NT2/D1 (cell line): Measurements from ENCODE around the gene DAPK1.

Experiments
- DNase-seq: peaks from one replicate; pipeline ENCODE4 v3.0.0-alpha.2; 2011; ENCODE audit warnings: low read depth, low spot score
- H3K27me3 ChIP-seq: 2 replicates; pipeline ENCODE4 v1.6.0; 2011; ENCODE audit warnings: mild to moderate bottlenecking; ENCODE audit not compliant: insufficient read length, insufficient read depth
- H3K36me3 ChIP-seq: 2 replicates; pipeline ENCODE4 v1.6.1; 2011; ENCODE audit warnings: mild to moderate bottlenecking, low read length, mixed read lengths; ENCODE audit not compliant: insufficient read depth, insufficient read length
- H3K4me1 ChIP-seq: 2 replicates; pipeline ENCODE4 v1.5.1; 2011; ENCODE audit not compliant: insufficient read depth, insufficient read length
- H3K4me3 ChIP-seq: 2 replicates; pipeline ENCODE4 v1.5.1; 2011; ENCODE audit warnings: low read depth; ENCODE audit not compliant: insufficient read length
- H3K9ac ChIP-seq: 2 replicates; pipeline ENCODE4 v1.6.0; 2011; ENCODE audit warnings: low read depth; ENCODE audit not compliant: insufficient read length
- H3K9me3 ChIP-seq: 2 replicates; pipeline ENCODE4 v1.5.1; 2011; ENCODE audit warnings: mild to moderate bottlenecking, low read length; ENCODE audit not compliant: insufficient read depth
- SUZ12 ChIP-seq: IDR thresholded peaks from 2 replicates; pipeline ENCODE4 v1.6.1; 2011; ENCODE audit not compliant: insufficient read length, insufficient read depth; ENCODE audit errors: extremely low read depth
- YY1 ChIP-seq: IDR thresholded peaks from 2 replicates; pipeline ENCODE4 v1.6.1; 2011; ENCODE audit not compliant: insufficient read length, insufficient read depth
- ZNF274 ChIP-seq: IDR thresholded peaks from 2 replicates; pipeline ENCODE4 v1.6.1; 2011; ENCODE audit warnings: mild to moderate bottlenecking, low read depth, low read length

The DAPK1 gene

GRCh38 chr9:87581513-87581912 lies 83.8 kb downstream of the DAPK1 start:
- Histone ChIP-seq H3K9ac (no peak overlapping the region), H3K4me3 (no peak overlapping the region), H3K9me3 (no peaks in the 10 kb centered on the region), H3K27me3 (no peaks in the 10 kb centered on the region), H3K4me1 (no peaks in the 10 kb centered on the region), H3K36me3 (no peaks in the 10 kb centered on the region)
- TF ChIP-seq YY1 (no peak), SUZ12 (no peak), ZNF274 (no peak)
- DNase-seq: no peak

DNA sequence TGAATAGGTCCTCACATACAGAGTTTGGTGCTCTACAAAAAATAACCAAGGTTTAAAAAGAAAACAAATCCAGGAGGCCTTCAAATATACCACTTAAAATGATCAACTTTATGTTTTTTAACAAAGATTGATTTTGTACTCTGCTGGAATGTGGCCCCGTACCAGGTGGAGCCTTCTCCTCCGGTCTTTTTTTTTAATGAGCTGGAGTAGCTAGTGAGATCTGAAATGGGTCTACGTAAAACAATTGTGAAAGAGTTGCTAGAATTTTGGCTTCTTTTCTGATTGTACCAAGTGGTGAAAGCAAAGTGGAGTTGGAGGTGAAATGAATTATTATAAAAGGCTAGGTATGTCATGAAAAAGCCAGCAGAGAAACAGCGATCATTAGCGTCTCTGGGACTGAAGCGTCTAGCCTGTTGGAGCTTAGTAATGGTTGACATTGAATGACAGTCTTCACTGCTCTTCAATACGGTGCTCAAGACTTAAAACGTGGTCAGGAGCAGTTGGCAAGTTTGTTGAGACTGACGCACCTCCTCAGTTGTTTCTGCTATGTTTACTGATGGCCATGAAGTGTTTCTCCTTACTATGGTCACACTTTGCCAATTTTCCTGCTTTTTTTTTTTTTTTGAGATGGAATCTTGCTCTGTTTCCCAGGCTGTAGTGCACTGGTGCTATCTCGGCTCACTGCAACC lies 84.4 kb downstream of the DAPK1 start:
- no peak overlapping the region for H3K9ac ChIP-seq
- DNase-seq: no peak
- TF ChIP-seq YY1: no peak
- no peak for TF ChIP-seq ZNF274
- TF ChIP-seq SUZ12: no peak
- no peaks in the 10 kb centered on the region for H3K27me3 ChIP-seq
- H3K9me3 ChIP-seq: no peaks in the 10 kb centered on the region
- no peak overlapping the region for H3K4me3 ChIP-seq
- H3K36me3 ChIP-seq: no peaks in the 10 kb centered on the region
- no peaks in the 10 kb centered on the region for H3K4me1 ChIP-seq

GRCh38 chr9:87584326-87584725 lies 86.7 kb downstream of the DAPK1 start:
- Histone ChIP-seq H3K9me3 (no peaks in the 10 kb centered on the region), H3K4me3 (no peak overlapping the region), H3K9ac (no peak overlapping the region), H3K27me3 (no peaks in the 10 kb centered on the region), H3K36me3 (no peaks in the 10 kb centered on the region), H3K4me1 (no peaks in the 10 kb centered on the region)
- DNase-seq: no peak
- TF ChIP-seq ZNF274: no peak
- no peak for TF ChIP-seq SUZ12
- no peak for TF ChIP-seq YY1

DNA sequence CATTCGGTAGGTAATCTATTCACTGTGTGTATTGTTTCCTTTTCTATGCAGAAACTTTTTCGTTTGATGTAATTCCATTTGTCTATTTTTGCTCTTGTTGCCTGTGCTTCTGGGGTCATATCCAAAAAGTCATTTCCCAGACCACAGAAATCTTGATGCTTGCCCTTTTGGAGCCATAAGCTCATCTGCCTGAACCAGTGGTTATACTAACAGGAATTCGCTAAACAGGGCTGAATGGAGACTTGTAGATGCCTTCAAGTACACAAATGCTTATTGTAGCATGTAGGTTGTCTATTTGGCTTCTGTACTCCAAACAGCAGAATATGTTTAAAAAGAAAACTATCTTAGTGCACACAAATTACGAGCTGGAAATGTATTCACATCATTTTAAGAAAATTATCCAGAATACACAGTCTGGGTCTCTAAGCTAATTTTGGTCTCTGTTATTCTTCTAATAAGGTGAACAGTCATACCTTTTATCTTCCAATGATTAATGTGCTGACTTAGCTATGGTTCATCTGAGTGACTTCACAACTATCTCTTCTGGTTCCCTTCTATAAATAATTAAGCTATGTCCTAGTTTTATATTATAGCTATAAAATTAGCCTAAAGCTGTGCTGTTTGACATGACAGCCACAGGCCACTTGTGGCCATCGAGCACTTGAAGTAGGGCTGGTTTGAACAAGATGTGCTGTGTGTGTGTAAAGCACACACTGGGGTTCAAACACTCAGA lies 87.6 kb downstream of the DAPK1 start:
- Histone ChIP-seq H3K27me3 (no peaks in the 10 kb centered on the region), H3K4me1 (no peaks in the 10 kb centered on the region), H3K4me3 (no peak overlapping the region), H3K9ac (no peak overlapping the region), H3K36me3 (no peaks in the 10 kb centered on the region), H3K9me3 (no peaks in the 10 kb centered on the region)
- no peak for TF ChIP-seq ZNF274
- TF ChIP-seq YY1: no peak
- no peak for TF ChIP-seq SUZ12
- DNase-seq: no peak

GRCh38 chr9:87586731-87587355 lies 89.2 kb downstream of the DAPK1 start:
- H3K9me3 ChIP-seq: no peaks in the 10 kb centered on the region
- no peaks in the 10 kb centered on the region for H3K4me1 ChIP-seq
- H3K9ac ChIP-seq: no peak overlapping the region
- H3K27me3 ChIP-seq: no peaks in the 10 kb centered on the region
- DNase-seq: no peak
- no peak for TF ChIP-seq SUZ12
- TF ChIP-seq ZNF274: no peak
- no peak for TF ChIP-seq YY1
- H3K4me3 ChIP-seq: no peak overlapping the region
- H3K36me3 ChIP-seq: no peaks in the 10 kb centered on the region

- Histone ChIP-seq H3K4me1 (no peaks in the 10 kb centered on the region), H3K4me3 (no peak overlapping the region), H3K9me3 (no peaks in the 10 kb centered on the region), H3K9ac (no peak overlapping the region), H3K27me3 (no peaks in the 10 kb centered on the region), H3K36me3 (no peaks in the 10 kb centered on the region)
- no peak for DNase-seq
- TF ChIP-seq YY1 (no peak), ZNF274 (no peak), SUZ12 (no peak)
Measured at GRCh38 chr9:87587356-87587745, 89.7 kb downstream of the DAPK1 start.

DNA sequence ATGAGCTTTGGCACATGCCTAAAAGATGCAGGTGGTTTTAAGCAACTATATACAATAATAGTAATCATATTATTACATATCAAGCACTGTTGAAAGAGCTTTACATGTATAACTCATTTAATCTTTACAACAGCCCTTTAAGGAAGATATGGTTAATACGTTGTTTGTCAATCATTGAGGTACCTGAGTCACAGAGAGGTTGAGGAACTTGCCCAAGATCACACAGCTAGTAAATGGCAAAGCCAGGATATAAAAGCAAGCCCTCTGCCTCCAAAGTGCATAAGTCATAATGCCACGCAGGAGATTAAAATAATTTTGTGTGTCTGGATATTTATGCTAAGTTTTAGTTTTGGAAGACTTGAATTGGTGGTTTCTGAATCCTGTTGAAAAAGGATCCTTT lies 90.2 kb downstream of the DAPK1 start:
- DNase-seq: no peak
- no peaks in the 10 kb centered on the region for H3K36me3 ChIP-seq
- H3K4me1 ChIP-seq: no peaks in the 10 kb centered on the region
- no peaks in the 10 kb centered on the region for H3K9me3 ChIP-seq
- no peaks in the 10 kb centered on the region for H3K27me3 ChIP-seq
- H3K9ac ChIP-seq: no peak overlapping the region
- TF ChIP-seq ZNF274 (no peak), SUZ12 (no peak), YY1 (no peak)
- H3K4me3 ChIP-seq: no peak overlapping the region
